ENCODE measurements around the gene PRPH. TPM values are rescaled to one million over a fixed set of nuclear protein-coding genes. Genes with fewer than 3 reads are reported as not detected.
A peak's percentile ranks its signal among the peaks of the same experiment; 100 is the strongest.
"Not testable (repeated sequence)": the region's sequence is repeated elsewhere in the genome, so short reads cannot be mapped to it uniquely, and the experiment has no call there.

PRPH gene
- total and polyA plus RNA-seq, 7 donors, result 0.06 to 0.20 TPM; not detected in 5

- no peaks in the 10 kb centered on the region for H3K4me1 ChIP-seq
- 86 to 91% (median 88%) methylated on average over 5 of the region's 5 CpGs for WGBS, 3 donors
- TF ChIP-seq, protein P1, sequence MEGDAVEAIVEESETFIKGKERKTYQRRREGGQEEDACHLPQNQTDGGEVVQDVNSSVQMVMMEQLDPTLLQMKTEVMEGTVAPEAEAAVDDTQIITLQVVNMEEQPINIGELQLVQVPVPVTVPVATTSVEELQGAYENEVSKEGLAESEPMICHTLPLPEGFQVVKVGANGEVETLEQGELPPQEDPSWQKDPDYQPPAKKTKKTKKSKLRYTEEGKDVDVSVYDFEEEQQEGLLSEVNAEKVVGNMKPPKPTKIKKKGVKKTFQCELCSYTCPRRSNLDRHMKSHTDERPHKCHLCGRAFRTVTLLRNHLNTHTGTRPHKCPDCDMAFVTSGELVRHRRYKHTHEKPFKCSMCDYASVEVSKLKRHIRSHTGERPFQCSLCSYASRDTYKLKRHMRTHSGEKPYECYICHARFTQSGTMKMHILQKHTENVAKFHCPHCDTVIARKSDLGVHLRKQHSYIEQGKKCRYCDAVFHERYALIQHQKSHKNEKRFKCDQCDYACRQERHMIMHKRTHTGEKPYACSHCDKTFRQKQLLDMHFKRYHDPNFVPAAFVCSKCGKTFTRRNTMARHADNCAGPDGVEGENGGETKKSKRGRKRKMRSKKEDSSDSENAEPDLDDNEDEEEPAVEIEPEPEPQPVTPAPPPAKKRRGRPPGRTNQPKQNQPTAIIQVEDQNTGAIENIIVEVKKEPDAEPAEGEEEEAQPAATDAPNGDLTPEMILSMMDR (IDR thresholded peaks at IDR 0.05), result no peak
- no peak overlapping the region for H3K4me3 ChIP-seq
- no peaks in the 10 kb centered on the region for H3K36me3 ChIP-seq (ENCODE audit: insufficient read depth in 1 of 2, low read depth in 1 of 2)
- intact Hi-C loops (cut with DNase I), result no loop called here
- peaks cover 0 to 20% (median 0%) of the 10 kb centered on the region in 3 donors for H3K27me3 ChIP-seq (ENCODE audit: insufficient read depth in 3 of 3, low read length in 2 of 3)
- DNase-seq (no peak), ATAC-seq (no peak)
- no peak overlapping the region for H3K27ac ChIP-seq
- H3K9me3 ChIP-seq, result no peaks in the 10 kb centered on the region
Observed at GRCh38 chr12:49263400-49263763, 31.6 kb upstream of the PRPH start.

DNA sequence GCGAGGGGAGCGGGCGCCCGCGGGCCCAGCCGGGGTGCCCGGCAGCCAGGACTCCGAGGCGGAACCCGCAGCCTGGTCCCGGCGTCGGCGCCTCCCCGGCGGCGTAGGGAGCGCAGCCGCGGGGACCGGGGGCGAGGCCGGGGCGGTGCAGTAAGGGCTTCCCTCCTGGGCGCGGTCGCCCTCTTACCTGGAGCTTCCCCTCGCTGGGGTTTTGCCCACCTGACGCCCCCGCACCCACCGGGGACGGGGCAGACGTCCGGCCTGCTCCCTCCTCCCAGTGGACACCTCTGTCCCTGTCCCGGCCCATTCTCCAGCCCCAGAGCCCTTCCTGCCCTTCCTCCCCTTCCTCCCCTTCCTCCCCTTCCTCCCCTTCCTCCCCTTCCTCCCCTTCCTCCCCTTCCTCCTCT lies 30.5 kb upstream of the PRPH start:
- Histone ChIP-seq H3K27me3 (ENCODE audit: insufficient read depth in 3 of 3, low read length in 2 of 3) (peaks cover 0 to 20% (median 0%) of the 10 kb centered on the region in 3 donors), H3K36me3 (ENCODE audit: insufficient read depth in 1 of 2, low read depth in 1 of 2) (peaks cover 0 to 4% of the 10 kb centered on the region in 2 donors), H3K4me3 (peak overlapping the region; percentile 80), H3K4me1 (no peaks in the 10 kb centered on the region), H3K9me3 (no peaks in the 10 kb centered on the region), H3K27ac (peak overlapping the region; percentile 89)
- DNase-seq (no peak), ATAC-seq (peak; percentile 41 to 49 (median 46))
- 0 to 4% (median 0%) methylated on average over 16 to 35 of the region's 35 CpGs for WGBS, 3 donors
- intact Hi-C loops (cut with DNase I), result no loop called here
- TF ChIP-seq, protein P1 (IDR thresholded peaks at IDR 0.05), result no peak

GRCh38 chr12:49264873-49265792 lies 29.8 kb upstream of the PRPH start, which contains the start of gene TUBA1C:
TUBA1C (plus strand) TSS chr12:49265082; CDS start chr12:49265182, 100 bp downstream.
- H3K4me3 ChIP-seq, result peak within 1 kb of the TSS; percentile 80
- TF ChIP-seq, protein P1 (IDR thresholded peaks at IDR 0.05), result no peak
- no peaks in the 10 kb centered on the region for H3K4me1 ChIP-seq
- peak; percentile 92 to 95 (median 94) for ATAC-seq
- H3K36me3 ChIP-seq (ENCODE audit: insufficient read depth in 1 of 2, low read depth in 1 of 2), result peaks cover 0 to 11% of the 10 kb centered on the region in 2 donors
- no peaks in the 10 kb centered on the region for H3K9me3 ChIP-seq
- intact Hi-C loops (cut with DNase I), result no loop called here
- peak; percentile 91 to 93 for DNase-seq
- peaks cover 0 to 20% (median 0%) of the 10 kb centered on the region in 3 donors for H3K27me3 ChIP-seq (ENCODE audit: insufficient read depth in 3 of 3, low read length in 2 of 3)
- H3K27ac ChIP-seq, result peak within 1 kb of the TSS; percentile 89
- WGBS, 3 donors, result 4 to 6% (median 5%) methylated on average over 55 to 61 of the region's 61 CpGs

GRCh38 chr12:49269191-49269590 lies 25.8 kb upstream of the PRPH start:
- H3K27me3 ChIP-seq (ENCODE audit: insufficient read depth in 3 of 3, low read length in 2 of 3); H3K9me3 ChIP-seq; ATAC-seq; H3K27ac ChIP-seq; intact Hi-C loops (cut with DNase I); DNase-seq; H3K4me1 ChIP-seq; H3K4me3 ChIP-seq: not testable (repeated sequence)
- WGBS, 3 donors, result 65 to 85% (median 73%) methylated on average over 4 to 6 of the region's 6 CpGs
- peaks cover 0 to 36% of the 10 kb centered on the region in 2 donors for H3K36me3 ChIP-seq (ENCODE audit: insufficient read depth in 1 of 2, low read depth in 1 of 2)

Data from psoas muscle (tissue), 8 donors.